Central memory CD8-positive, alpha-beta T cell (primary cell): ENCODE measurements around the gene CAST.

Source experiments
- ATAC-seq: fragments of 150-1000 bp; cut with Tn5 transposase; replicated peaks from 2 replicates; pipeline ENCODE4 v1.10.0; 2022; ENCODE audit warnings: mild to moderate bottlenecking, moderate FRiP score, moderate number of reproducible peaks; ENCODE audit not compliant: poor library complexity, severe bottlenecking; ENCODE audit errors: extremely low read depth
- DNase-seq, 2 donors: peaks; one replicate each; pipeline ENCODE4 v3.0.0; 2021; ENCODE audit warnings: low spot score in 2 of 2
- H3K27ac Mint-ChIP-seq: one replicate; pipeline ENCODE4 v1.8.0; 2022; ENCODE audit warnings: low read depth, mild to moderate bottlenecking, moderate library complexity, mixed read lengths
- H3K27me3 Mint-ChIP-seq: one replicate; pipeline ENCODE4 v1.8.0; 2022; ENCODE audit warnings: mixed read lengths
- H3K36me3 Mint-ChIP-seq: one replicate; pipeline ENCODE4 v1.8.0; 2022; ENCODE audit warnings: mild to moderate bottlenecking, moderate library complexity, mixed read lengths; ENCODE audit not compliant: insufficient read depth
- H3K4me1 Mint-ChIP-seq: one replicate; pipeline ENCODE4 v1.8.0; 2022; ENCODE audit warnings: mixed read lengths
- H3K4me3 Mint-ChIP-seq: one replicate; pipeline ENCODE4 v1.8.0; 2022; ENCODE audit warnings: mild to moderate bottlenecking, moderate library complexity, mixed read lengths
- H3K9me3 Mint-ChIP-seq: one replicate; pipeline ENCODE4 v1.8.0; 2022; ENCODE audit warnings: mixed read lengths

CAST gene

GRCh38 chr5:96771395-96771794 is 109.2 kb downstream of the CAST start:
- Mint-ChIP-seq H3K27me3 (no peaks in the 10 kb centered on the region), H3K36me3 (peaks cover 78% of the 10 kb centered on the region)

GRCh38 chr5:96772111-96772510 is 109.9 kb downstream of the CAST start:
- ATAC-seq, result no peak
- Mint-ChIP-seq H3K27ac (peak overlapping the region; percentile 64), H3K27me3 (no peaks in the 10 kb centered on the region), H3K9me3 (no peaks in the 10 kb centered on the region), H3K4me1 (peaks cover 12% of the 10 kb centered on the region), H3K36me3 (peaks cover 78% of the 10 kb centered on the region), H3K4me3 (no peak overlapping the region)
- no peak for DNase-seq

More at GRCh38 chr5:96771395-96771794, 109.2 kb downstream of the CAST start:
- Mint-ChIP-seq H3K4me1 (peaks cover 12% of the 10 kb centered on the region), H3K4me3 (no peak overlapping the region), H3K27ac (peak overlapping the region; percentile 82), H3K9me3 (no peaks in the 10 kb centered on the region)
- DNase-seq (no peak), ATAC-seq (no peak)

GRCh38 chr5:96772542-96772941 is 110.4 kb downstream of the CAST start:
- Mint-ChIP-seq H3K36me3 (peaks cover 77% of the 10 kb centered on the region), H3K27ac (peak overlapping the region; percentile 64)

GRCh38 chr5:96775050-96775449 is 112.9 kb downstream of the CAST start:
- Mint-ChIP-seq H3K4me3 (no peak overlapping the region), H3K27me3 (no peaks in the 10 kb centered on the region), H3K4me1 (peaks cover 6% of the 10 kb centered on the region), H3K9me3 (no peaks in the 10 kb centered on the region), H3K27ac (no peak overlapping the region), H3K36me3 (peaks cover 75% of the 10 kb centered on the region)
- ATAC-seq (no peak), DNase-seq (no peak)

More at GRCh38 chr5:96772542-96772941, 110.4 kb downstream of the CAST start:
- no peaks in the 10 kb centered on the region for H3K27me3 Mint-ChIP-seq
- peaks cover 12% of the 10 kb centered on the region for H3K4me1 Mint-ChIP-seq
- ATAC-seq, result no peak
- no peaks in the 10 kb centered on the region for H3K9me3 Mint-ChIP-seq
- no peak overlapping the region for H3K4me3 Mint-ChIP-seq
- no peak for DNase-seq

GRCh38 chr5:96775689-96776088 is 113.5 kb downstream of the CAST start:
- no peak for ATAC-seq
- Mint-ChIP-seq H3K36me3 (peaks cover 77% of the 10 kb centered on the region), H3K4me3 (no peak overlapping the region), H3K9me3 (no peaks in the 10 kb centered on the region), H3K27me3 (no peaks in the 10 kb centered on the region), H3K4me1 (peaks cover 6% of the 10 kb centered on the region), H3K27ac (no peak overlapping the region)
- DNase-seq, result no peak

- Mint-ChIP-seq H3K9me3 (no peaks in the 10 kb centered on the region), H3K4me3 (no peak overlapping the region), H3K27me3 (no peaks in the 10 kb centered on the region), H3K36me3 (peaks cover 78% of the 10 kb centered on the region), H3K27ac (no peak overlapping the region), H3K4me1 (peaks cover under 1% of the 10 kb centered on the region)
- DNase-seq, result no peak
- no peak for ATAC-seq
These were observed 114.4 kb downstream of the CAST start for GRCh38 chr5:96776621-96777020.

- Mint-ChIP-seq H3K4me3 (no peak overlapping the region), H3K9me3 (no peaks in the 10 kb centered on the region), H3K27ac (peak overlapping the region; percentile 7), H3K36me3 (peaks cover 82% of the 10 kb centered on the region), H3K4me1 (no peaks in the 10 kb centered on the region), H3K27me3 (no peaks in the 10 kb centered on the region)
- ATAC-seq (no peak), DNase-seq (no peak)
These were observed 116.2 kb downstream of the CAST start for GRCh38 chr5:96778409-96778808.

GRCh38 chr5:96780626-96781025 is 118.5 kb downstream of the CAST start:
- ATAC-seq (no peak), DNase-seq (no peak)
- Mint-ChIP-seq H3K27ac (no peak overlapping the region), H3K4me3 (no peak overlapping the region), H3K36me3 (peaks cover 82% of the 10 kb centered on the region), H3K4me1 (no peaks in the 10 kb centered on the region), H3K27me3 (no peaks in the 10 kb centered on the region), H3K9me3 (no peaks in the 10 kb centered on the region)

GRCh38 chr5:96781031-96781971 is 119.1 kb downstream of the CAST start:
- Mint-ChIP-seq H3K27me3 (no peaks in the 10 kb centered on the region), H3K27ac (no peak overlapping the region), H3K36me3 (peaks cover 81% of the 10 kb centered on the region), H3K9me3 (no peaks in the 10 kb centered on the region), H3K4me1 (no peaks in the 10 kb centered on the region), H3K4me3 (no peak overlapping the region)
- DNase-seq (no peak), ATAC-seq (no peak)

- peaks cover 84% of the 10 kb centered on the region for H3K36me3 Mint-ChIP-seq
- H3K4me1 Mint-ChIP-seq, result no peaks in the 10 kb centered on the region
- H3K27me3 Mint-ChIP-seq, result no peaks in the 10 kb centered on the region
- no peaks in the 10 kb centered on the region for H3K9me3 Mint-ChIP-seq
- ATAC-seq (no peak), DNase-seq (no peak)
- H3K4me3 Mint-ChIP-seq, result no peak overlapping the region
- H3K27ac Mint-ChIP-seq, result peak overlapping the region; percentile 60
These were observed 121.2 kb downstream of the CAST start for GRCh38 chr5:96783326-96783725.

- DNase-seq (no peak), ATAC-seq (no peak)
- Mint-ChIP-seq H3K36me3 (peaks cover 89% of the 10 kb centered on the region), H3K27me3 (no peaks in the 10 kb centered on the region), H3K27ac (no peak overlapping the region), H3K4me1 (peaks cover 5% of the 10 kb centered on the region), H3K4me3 (no peak overlapping the region), H3K9me3 (no peaks in the 10 kb centered on the region)
These were observed 123.3 kb downstream of the CAST start for GRCh38 chr5:96785326-96786109.

GRCh38 chr5:96788112-96788749 is 126.1 kb downstream of the CAST start:
- H3K36me3 Mint-ChIP-seq, result peaks cover 81% of the 10 kb centered on the region
- H3K4me1 Mint-ChIP-seq, result peaks cover 16% of the 10 kb centered on the region
- no peak for DNase-seq
- H3K4me3 Mint-ChIP-seq, result no peak overlapping the region
- no peaks in the 10 kb centered on the region for H3K27me3 Mint-ChIP-seq
- H3K27ac Mint-ChIP-seq, result no peak overlapping the region
- no peak for ATAC-seq
- H3K9me3 Mint-ChIP-seq, result no peaks in the 10 kb centered on the region
